A673 (cell line): ENCODE measurements around the gene RUNX2. TPM values are rescaled to one million over a fixed set of nuclear protein-coding genes. Genes with fewer than 3 reads are reported as not detected.

Experiments
- BruUV-seq: library from RNA; stranded (reverse); fragments of 400-500 nt; replicated peaks from 2 replicates; lab custom pipeline; 2021; lab: Mats Ljungman, UMichigan
- CTCF ChIA-PET: fragments of 300-600 bp; sonication (Branson Sonifier 250); formaldehyde crosslinking; loops from one replicate; lab custom pipeline; 2022; ENCODE audit warnings: antibody characterized with exemption; lab: Charles Lee
- POLR2A ChIA-PET: fragments of 300-600 bp; sonication (Branson Sonifier 250); formaldehyde crosslinking; loops from one replicate; lab custom pipeline; 2022; ENCODE audit warnings: antibody characterized with exemption; ENCODE audit not compliant: low non-redundant PET; lab: Charles Lee
- DNase-seq: peaks from one replicate; pipeline ENCODE4 v3.0.0-alpha.2; 2015; ENCODE audit warnings: low spot score
- H3K27ac ChIP-seq: fragments of 200-600 bp; sonication (generic); 2 replicates; pipeline ENCODE4 v1.5.1; 2016; ENCODE audit warnings: mixed run types, low read depth, mild to moderate bottlenecking, mixed read lengths, antibody characterized with exemption, low read length; ENCODE audit not compliant: poor library complexity, severe bottlenecking
- H3K27me3 ChIP-seq: fragments of 200-600 bp; sonication (generic); replicated peaks from 2 replicates; pipeline ENCODE4 v1.6.1; 2017; ENCODE audit warnings: mixed run types, low read depth, mild to moderate bottlenecking, mixed read lengths, antibody characterized with exemption, low read length; ENCODE audit not compliant: insufficient read depth, poor library complexity
- H3K36me3 ChIP-seq: fragments of 200-600 bp; sonication (generic); 2 replicates; pipeline ENCODE4 v1.6.1; 2016; ENCODE audit warnings: mixed run types, mild to moderate bottlenecking, mixed read lengths, antibody characterized with exemption, low read length; ENCODE audit not compliant: insufficient read depth, poor library complexity, severe bottlenecking
- H3K4me1 ChIP-seq: fragments of 200-600 bp; sonication (generic); 2 replicates; pipeline ENCODE4 v1.6.1; 2017; ENCODE audit warnings: mixed run types, mild to moderate bottlenecking, mixed read lengths, antibody characterized with exemption, low read length; ENCODE audit not compliant: insufficient read depth, poor library complexity, severe bottlenecking
- H3K4me3 ChIP-seq: fragments of 200-600 bp; sonication (generic); 2 replicates; pipeline ENCODE4 v1.5.1; 2016; ENCODE audit warnings: low read depth, mixed run types, mild to moderate bottlenecking, mixed read lengths, low read length; ENCODE audit not compliant: poor library complexity, severe bottlenecking
- H3K9me3 ChIP-seq: fragments of 200-600 bp; sonication (generic); 2 replicates; pipeline ENCODE4 v1.6.1; 2016; ENCODE audit warnings: mixed run types, low read depth, mild to moderate bottlenecking, mixed read lengths, antibody characterized with exemption, low read length; ENCODE audit not compliant: poor library complexity, severe bottlenecking
- CTCF ChIP-seq: fragments of 300-800, 200-600 bp; sonication (generic); conservative IDR thresholded peaks from 2 replicates; pipeline ENCODE4 v1.5.1; 2017; ENCODE audit warnings: low read depth, mild to moderate bottlenecking, antibody characterized with exemption, low read length, moderate library complexity, mixed read lengths
- EZH2 ChIP-seq: fragments of 200-600 bp; sonication (generic); IDR thresholded peaks from 2 replicates; pipeline ENCODE4 v1.6.1; 2017; ENCODE audit warnings: borderline replicate concordance, low read depth, mild to moderate bottlenecking, mixed read lengths, antibody characterized with exemption, low read length; ENCODE audit not compliant: poor library complexity, severe bottlenecking
- intact Hi-C: fragments of 100-400 bp; cut with micrococcal nuclease; formaldehyde crosslinking; loops from one replicate; pipeline ENCODE4 v1.10.0; 2022; ENCODE audit not compliant: unreplicated experiment
- total RNA-seq: library from RNA; stranded (reverse); gene quantifications from 2 replicates; pipeline ENCODE4 v1.2.3, GENCODE V29; 2021

Gene RUNX2
- total RNA-seq, 1 experiment from 2014 or later = 4.9 TPM

GRCh38 chr6:45527210-45527609 is 199.1 kb downstream of the RUNX2 start:
- no peak overlapping the region for H3K4me3 ChIP-seq
- no peak for DNase-seq
- H3K27me3 ChIP-seq = no peaks in the 10 kb centered on the region
- no peaks in the 10 kb centered on the region for H3K36me3 ChIP-seq
- H3K27ac ChIP-seq = no peak overlapping the region
- no TSS peak for BruUV-seq
- H3K4me1 ChIP-seq = peaks cover 3% of the 10 kb centered on the region
- no peaks in the 10 kb centered on the region for H3K9me3 ChIP-seq
- no peak for TF ChIP-seq CTCF
- intact Hi-C loops = no loop called here
- POLR2A ChIA-PET = no interaction called here
- CTCF ChIA-PET = no interaction called here

GRCh38 chr6:45531999-45532595 is 204.0 kb downstream of the RUNX2 start:
- TF ChIP-seq CTCF (no peak), EZH2 (no peak)
- no peak overlapping the region for H3K4me3 ChIP-seq
- BruUV-seq = no TSS peak
- H3K27me3 ChIP-seq = no peaks in the 10 kb centered on the region
- H3K36me3 ChIP-seq = no peaks in the 10 kb centered on the region
- ChIA-PET POLR2A (no interaction called here), CTCF (interaction anchor here (0.6 kb wide), 1 partner anchor 96 kb away, joined by 9 read pairs; no protein-coding TSS in a partner anchor)
- no peaks in the 10 kb centered on the region for H3K9me3 ChIP-seq
- intact Hi-C loops = no loop called here
- H3K4me1 ChIP-seq = no peaks in the 10 kb centered on the region
- no peak for DNase-seq
- no peak overlapping the region for H3K27ac ChIP-seq

GRCh38 chr6:45532721-45533210 is 204.6 kb downstream of the RUNX2 start:
- H3K27me3 ChIP-seq = no peaks in the 10 kb centered on the region
- H3K9me3 ChIP-seq = no peaks in the 10 kb centered on the region
- no peak overlapping the region for H3K4me3 ChIP-seq
- H3K27ac ChIP-seq = no peak overlapping the region
- BruUV-seq = no TSS peak
- CTCF ChIA-PET = no interaction called here
- no peak for DNase-seq
- TF ChIP-seq CTCF (no peak), EZH2 (no peak)
- intact Hi-C loops = no loop called here
- H3K36me3 ChIP-seq = no peaks in the 10 kb centered on the region
- H3K4me1 ChIP-seq = no peaks in the 10 kb centered on the region
- POLR2A ChIA-PET = no interaction called here
